Fibroblast of lung (primary cell): ENCODE measurements around the gene NANS. TPM values are rescaled to one million over a fixed set of nuclear protein-coding genes. Genes with fewer than 3 reads are reported as not detected.

ENCODE experiments used
- DNase-seq, 2 donors: peaks; one replicate each; pipeline versions ENCODE4 v3.0.0 to v3.0.0-alpha.2; 2010; ENCODE audit warnings: low read depth in 2 of 2
- H2AFZ ChIP-seq: 2 replicates; pipeline ENCODE4 v1.5.1; 2012; ENCODE audit warnings: low read length, control low read depth, inconsistent platforms
- H3K27ac ChIP-seq: 2 replicates; pipeline ENCODE4 v1.5.1; 2011; ENCODE audit warnings: low read length, control low read depth; ENCODE audit not compliant: insufficient read depth
- H3K27me3 ChIP-seq: 2 replicates; pipeline ENCODE4 v1.5.1; 2011; ENCODE audit warnings: mild to moderate bottlenecking, low read length; ENCODE audit not compliant: control insufficient read depth, insufficient read depth
- H3K36me3 ChIP-seq: 2 replicates; pipeline ENCODE4 v1.5.1; 2011; ENCODE audit warnings: low read length; ENCODE audit not compliant: control insufficient read depth, insufficient read depth
- H3K4me1 ChIP-seq: 2 replicates; pipeline ENCODE4 v1.5.1; 2011; ENCODE audit warnings: low read length; ENCODE audit not compliant: control insufficient read depth, insufficient read depth; ENCODE audit errors: extremely low read depth
- H3K4me2 ChIP-seq: 2 replicates; pipeline ENCODE4 v1.5.1; 2011; ENCODE audit warnings: low read length, control low read depth; ENCODE audit not compliant: insufficient read depth; ENCODE audit errors: extremely low read depth
- H3K4me3 ChIP-seq, 4 experiments: fragments of 200-600 bp in 1 of 4; sonication (generic) in 1 of 4; replicated peaks in 1 of 4; 2 replicates each; pipeline ENCODE4 v1.5.1; 2011 to 2016; ENCODE audit warnings: low read length in 4 of 4, low read depth in 3 of 4, mild to moderate bottlenecking in 3 of 4, control low read depth in 2 of 4, inconsistent platforms in 1 of 4, mixed read lengths in 1 of 4; ENCODE audit not compliant: insufficient read depth in 1 of 4; ENCODE audit errors: control extremely low read depth in 1 of 4
- H3K79me2 ChIP-seq: 2 replicates; pipeline ENCODE4 v1.5.1; 2012; ENCODE audit warnings: mild to moderate bottlenecking, low read length, inconsistent platforms; ENCODE audit not compliant: control insufficient read depth, insufficient read depth
- H3K9ac ChIP-seq: 2 replicates; pipeline ENCODE4 v1.5.1; 2011; ENCODE audit warnings: mild to moderate bottlenecking, low read length, control low read depth; ENCODE audit not compliant: insufficient read depth
- H3K9me3 ChIP-seq: 2 replicates; pipeline ENCODE4 v1.5.1; 2012; ENCODE audit warnings: low read depth, low read length; ENCODE audit not compliant: control insufficient read depth, insufficient read depth
- H4K20me1 ChIP-seq: 2 replicates; pipeline ENCODE4 v1.5.1; 2011; ENCODE audit warnings: low read length; ENCODE audit not compliant: control insufficient read depth, insufficient read depth; ENCODE audit errors: extremely low read depth
- EZH2 ChIP-seq: IDR thresholded peaks from 2 replicates; pipeline ENCODE4 v1.5.1; 2012; ENCODE audit warnings: low read length, control low read depth, mild to moderate bottlenecking; ENCODE audit errors: missing control alignments
- polyA plus RNA-seq, 2 donors: library from polyadenylated mRNA; depleted of rRNA in 1 of 2; stranded (reverse) in 1 of 2; unstranded in 1 of 2; fragments of >200 nt; gene quantifications; 2 replicates each; pipeline ENCODE4 v1.2.1, GENCODE V29; 2011 to 2012; ENCODE audit warnings: missing spikeins in 1 of 2
- total RNA-seq: library from RNA; depleted of rRNA; stranded (reverse); fragments of >200 nt; gene quantifications from 2 replicates; pipeline ENCODE4 v1.2.1, GENCODE V29; 2014
- TF ChIP-seq, protein P1 (sequence below), 2 donors: IDR thresholded peaks in 1 of 2; conservative IDR thresholded peaks in 1 of 2; 1 replicate in 1 of 2; 2 replicates in 1 of 2; pipeline ENCODE4 v1.5.1; 2011 to 2012; ENCODE audit warnings: low read length in 2 of 2, control low read depth in 1 of 2, inconsistent platforms in 1 of 2, low read depth in 1 of 2, mild to moderate bottlenecking in 1 of 2

The NANS gene
- total and polyA plus RNA-seq, 2 donors (not counting 1 experiment from before 2014, with no cell fraction given): 83.9 to 105 TPM

DNA sequence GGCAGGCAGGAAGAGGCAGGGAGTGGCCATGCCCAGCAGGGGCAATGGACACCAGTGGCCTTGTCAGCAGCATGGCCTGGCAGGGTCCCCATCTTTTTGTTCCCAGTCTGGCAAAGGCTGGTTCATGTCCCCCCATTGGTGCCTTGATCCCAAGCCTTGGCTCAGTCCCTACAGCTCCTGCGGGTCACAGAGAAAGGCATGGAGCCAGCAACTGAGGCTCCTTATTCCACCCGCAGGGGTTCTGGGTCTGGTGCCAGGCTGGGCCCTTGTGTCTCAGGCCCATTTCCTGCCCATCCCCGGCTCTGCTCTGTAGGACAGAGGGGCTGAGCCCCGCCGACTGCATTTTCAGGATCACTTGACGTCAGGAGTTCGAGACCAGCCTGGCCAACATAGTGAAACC, 48.5 kb downstream of the NANS start:
- Histone ChIP-seq H3K9me3 (no peaks in the 10 kb centered on the region), H3K27me3 (no peaks in the 10 kb centered on the region), H3K9ac (no peak overlapping the region), H3K27ac (no peak overlapping the region), H3K36me3 (no peaks in the 10 kb centered on the region), H3K79me2 (no peaks in the 10 kb centered on the region), H4K20me1 (no peaks in the 10 kb centered on the region), H2AFZ (no peak overlapping the region), H3K4me2 (no peak overlapping the region), H3K4me1 (no peaks in the 10 kb centered on the region), H3K4me3 (no peak overlapping the region)
- TF ChIP-seq, protein P1, sequence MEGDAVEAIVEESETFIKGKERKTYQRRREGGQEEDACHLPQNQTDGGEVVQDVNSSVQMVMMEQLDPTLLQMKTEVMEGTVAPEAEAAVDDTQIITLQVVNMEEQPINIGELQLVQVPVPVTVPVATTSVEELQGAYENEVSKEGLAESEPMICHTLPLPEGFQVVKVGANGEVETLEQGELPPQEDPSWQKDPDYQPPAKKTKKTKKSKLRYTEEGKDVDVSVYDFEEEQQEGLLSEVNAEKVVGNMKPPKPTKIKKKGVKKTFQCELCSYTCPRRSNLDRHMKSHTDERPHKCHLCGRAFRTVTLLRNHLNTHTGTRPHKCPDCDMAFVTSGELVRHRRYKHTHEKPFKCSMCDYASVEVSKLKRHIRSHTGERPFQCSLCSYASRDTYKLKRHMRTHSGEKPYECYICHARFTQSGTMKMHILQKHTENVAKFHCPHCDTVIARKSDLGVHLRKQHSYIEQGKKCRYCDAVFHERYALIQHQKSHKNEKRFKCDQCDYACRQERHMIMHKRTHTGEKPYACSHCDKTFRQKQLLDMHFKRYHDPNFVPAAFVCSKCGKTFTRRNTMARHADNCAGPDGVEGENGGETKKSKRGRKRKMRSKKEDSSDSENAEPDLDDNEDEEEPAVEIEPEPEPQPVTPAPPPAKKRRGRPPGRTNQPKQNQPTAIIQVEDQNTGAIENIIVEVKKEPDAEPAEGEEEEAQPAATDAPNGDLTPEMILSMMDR (conservative IDR thresholded peaks at IDR 0.05 in 1 of 2, IDR thresholded peaks at IDR 0.05 in 1 of 2; ENCODE audit: low read depth in 1 of 2, low read length in 2 of 2): no peak
- TF ChIP-seq EZH2: no peak
- no peak for DNase-seq

DNA sequence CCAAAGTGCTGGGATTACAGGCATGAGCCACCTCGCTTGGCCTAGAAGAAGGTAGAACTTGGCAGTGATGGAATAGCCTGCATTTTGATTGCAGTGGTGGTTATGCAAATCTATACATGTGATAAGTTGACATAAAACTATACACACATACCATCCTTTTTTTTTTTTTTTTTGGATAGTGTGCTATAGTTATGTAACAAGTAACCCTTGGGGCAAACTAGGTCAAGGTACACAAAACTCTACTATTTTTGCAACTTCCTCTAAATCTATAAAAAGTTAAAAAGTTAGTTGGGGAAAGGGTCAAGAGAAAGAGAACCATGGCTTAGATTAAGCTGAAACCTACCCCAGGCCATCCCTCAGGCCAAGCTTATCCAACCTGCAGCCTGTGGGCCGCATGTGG, 51.4 kb downstream of the NANS start:
- no peaks in the 10 kb centered on the region for H3K9me3 ChIP-seq
- no peaks in the 10 kb centered on the region for H3K4me1 ChIP-seq
- H2AFZ ChIP-seq: no peak overlapping the region
- H3K27ac ChIP-seq: no peak overlapping the region
- TF ChIP-seq, protein P1 (conservative IDR thresholded peaks at IDR 0.05 in 1 of 2, IDR thresholded peaks at IDR 0.05 in 1 of 2; ENCODE audit: low read depth in 1 of 2, low read length in 2 of 2): no peak
- no peak for TF ChIP-seq EZH2
- no peaks in the 10 kb centered on the region for H3K27me3 ChIP-seq
- DNase-seq: no peak
- no peaks in the 10 kb centered on the region for H4K20me1 ChIP-seq
- H3K4me2 ChIP-seq: no peak overlapping the region
- no peak overlapping the region for H3K9ac ChIP-seq
- no peak overlapping the region for H3K4me3 ChIP-seq
- H3K36me3 ChIP-seq: no peaks in the 10 kb centered on the region
- H3K79me2 ChIP-seq: no peaks in the 10 kb centered on the region

DNA sequence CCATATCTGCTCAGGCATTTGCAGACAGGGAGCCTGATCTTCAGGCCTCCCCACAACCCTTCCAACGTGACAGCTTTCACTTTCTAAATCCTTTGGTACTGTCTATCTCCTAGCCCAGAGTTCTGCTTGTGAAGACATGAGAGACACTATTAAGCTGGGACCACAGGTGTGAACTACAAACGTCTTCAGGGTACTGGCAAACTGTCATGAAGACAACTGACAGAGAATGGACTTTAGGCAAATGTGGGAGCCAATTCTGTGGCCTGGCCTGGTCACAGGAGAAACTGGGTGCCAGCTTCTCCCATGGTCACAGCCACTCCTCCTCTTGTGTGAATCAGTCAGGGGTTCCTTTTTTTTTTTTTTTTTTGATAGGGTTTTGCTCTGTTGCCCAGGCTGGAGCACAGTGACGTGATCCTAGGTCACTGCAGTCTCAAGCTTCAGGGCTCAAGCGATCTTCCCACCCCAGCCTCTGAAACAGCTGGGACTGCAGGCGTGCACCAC, 52.0 kb downstream of the NANS start:
- TF ChIP-seq, protein P1 (conservative IDR thresholded peaks at IDR 0.05 in 1 of 2, IDR thresholded peaks at IDR 0.05 in 1 of 2; ENCODE audit: low read depth in 1 of 2, low read length in 2 of 2): no peak
- no peak for TF ChIP-seq EZH2
- H3K4me3 ChIP-seq: no peak overlapping the region
- DNase-seq: no peak

More for the DNA sequence above, 52.0 kb downstream of the NANS start:
- H3K9me3 ChIP-seq: no peaks in the 10 kb centered on the region
- no peaks in the 10 kb centered on the region for H3K27me3 ChIP-seq
- no peak overlapping the region for H3K4me2 ChIP-seq
- no peaks in the 10 kb centered on the region for H3K79me2 ChIP-seq
- no peak overlapping the region for H3K27ac ChIP-seq
- no peaks in the 10 kb centered on the region for H4K20me1 ChIP-seq
- no peaks in the 10 kb centered on the region for H3K36me3 ChIP-seq
- H3K4me1 ChIP-seq: no peaks in the 10 kb centered on the region
- no peak overlapping the region for H2AFZ ChIP-seq
- no peak overlapping the region for H3K9ac ChIP-seq
